GM20000 (cell line): ENCODE data around the gene GKN2.

ENCODE experiments used
- DNase-seq: peaks from one replicate; pipeline ENCODE4 v3.0.0; 2012; ENCODE audit warnings: low spot score
- TF ChIP-seq, protein P1 (sequence below): IDR thresholded peaks from 2 replicates; pipeline ENCODE4 v1.5.1; 2012; ENCODE audit warnings: mild to moderate bottlenecking, control low read depth; ENCODE audit errors: extremely low read depth, missing control alignments

The GKN2 gene

GRCh38 chr2:68974946-68975665 lies 22.4 kb upstream of the GKN2 start:
- TF ChIP-seq, protein P1, sequence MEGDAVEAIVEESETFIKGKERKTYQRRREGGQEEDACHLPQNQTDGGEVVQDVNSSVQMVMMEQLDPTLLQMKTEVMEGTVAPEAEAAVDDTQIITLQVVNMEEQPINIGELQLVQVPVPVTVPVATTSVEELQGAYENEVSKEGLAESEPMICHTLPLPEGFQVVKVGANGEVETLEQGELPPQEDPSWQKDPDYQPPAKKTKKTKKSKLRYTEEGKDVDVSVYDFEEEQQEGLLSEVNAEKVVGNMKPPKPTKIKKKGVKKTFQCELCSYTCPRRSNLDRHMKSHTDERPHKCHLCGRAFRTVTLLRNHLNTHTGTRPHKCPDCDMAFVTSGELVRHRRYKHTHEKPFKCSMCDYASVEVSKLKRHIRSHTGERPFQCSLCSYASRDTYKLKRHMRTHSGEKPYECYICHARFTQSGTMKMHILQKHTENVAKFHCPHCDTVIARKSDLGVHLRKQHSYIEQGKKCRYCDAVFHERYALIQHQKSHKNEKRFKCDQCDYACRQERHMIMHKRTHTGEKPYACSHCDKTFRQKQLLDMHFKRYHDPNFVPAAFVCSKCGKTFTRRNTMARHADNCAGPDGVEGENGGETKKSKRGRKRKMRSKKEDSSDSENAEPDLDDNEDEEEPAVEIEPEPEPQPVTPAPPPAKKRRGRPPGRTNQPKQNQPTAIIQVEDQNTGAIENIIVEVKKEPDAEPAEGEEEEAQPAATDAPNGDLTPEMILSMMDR = no peak

GRCh38 chr2:68974251-68974650 lies 21.6 kb upstream of the GKN2 start, which contains the start of gene GKN1:
Gene GKN1, plus strand, starts transcription at chr2:68974636. Its CDS starts 42 bp downstream, at chr2:68974678.
- DNase-seq = no peak
- TF ChIP-seq, protein P1 = no peak

More at GRCh38 chr2:68974946-68975665, 22.4 kb upstream of the GKN2 start:
- DNase-seq = no peak

GRCh38 chr2:68971591-68972231 lies 19.0 kb upstream of the GKN2 start:
- no peak for DNase-seq
- TF ChIP-seq, protein P1 = no peak

DNA sequence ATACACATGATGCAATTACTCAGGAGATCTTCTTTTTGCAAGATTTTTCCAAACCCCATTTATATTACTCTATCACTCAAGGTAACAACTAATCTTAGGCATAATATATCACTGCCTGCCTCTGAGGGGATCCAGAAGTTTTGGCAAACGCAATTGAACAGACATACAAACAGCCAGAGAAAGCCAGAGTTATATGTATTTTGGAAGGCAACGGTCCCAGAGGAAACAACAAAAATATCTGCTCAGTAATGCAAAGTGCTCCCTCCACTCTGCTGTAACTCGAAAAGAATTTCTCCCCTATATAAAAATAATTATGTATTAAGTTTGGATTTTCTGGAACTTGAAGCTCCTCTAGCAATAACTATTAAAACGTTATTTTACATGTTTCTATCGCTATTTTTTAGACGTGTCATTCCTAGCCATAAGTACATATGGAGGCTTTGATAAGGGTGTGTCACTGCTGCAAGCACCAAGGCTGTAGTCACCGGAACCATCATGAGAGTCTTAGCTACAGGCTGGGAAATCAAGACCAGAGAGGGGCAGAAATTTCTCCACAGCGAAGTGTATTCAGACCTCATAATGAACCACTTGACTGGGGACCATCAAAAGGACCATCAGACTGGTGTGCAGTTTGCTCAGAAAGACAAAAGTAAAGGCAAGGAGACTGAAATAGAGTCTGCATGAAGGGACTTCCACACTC lies 18.0 kb upstream of the GKN2 start:
- DNase-seq = no peak

DNA sequence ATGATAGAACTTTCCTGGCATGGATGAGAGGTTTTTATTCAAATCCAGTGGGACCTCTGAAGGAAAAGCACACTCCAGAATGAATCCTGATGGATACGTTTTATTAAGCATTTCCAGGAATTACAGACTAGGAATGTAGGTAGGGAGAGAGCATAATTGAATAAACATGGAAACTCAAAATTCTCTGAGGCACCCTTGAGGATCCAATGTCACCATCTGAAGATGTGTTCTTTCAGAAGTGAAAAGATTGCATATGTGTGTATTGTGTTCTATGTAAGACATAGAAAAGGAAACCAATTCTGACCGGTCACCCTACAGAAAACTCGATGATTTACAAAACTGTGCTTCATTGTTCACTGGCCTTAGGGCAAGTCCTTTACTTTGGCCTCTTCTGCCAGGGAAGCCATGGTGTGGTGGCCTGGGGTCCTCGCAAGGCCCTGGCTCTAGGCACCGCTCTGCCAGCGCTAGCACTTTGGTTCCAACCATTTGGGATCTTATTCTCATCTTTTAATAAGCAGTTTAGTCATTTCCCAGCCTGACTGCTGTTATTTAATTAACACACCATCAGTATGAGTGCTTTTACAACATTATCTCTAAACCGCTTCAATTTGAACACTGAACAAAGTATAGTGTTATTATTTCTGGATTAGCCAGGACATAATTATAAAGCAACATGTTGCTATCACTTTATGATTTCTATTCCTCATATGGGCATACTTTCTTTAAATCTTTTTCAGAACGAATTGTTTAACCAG lies 17.2 kb upstream of the GKN2 start:
- DNase-seq = no peak

More for the DNA sequence above, 18.0 kb upstream of the GKN2 start:
- TF ChIP-seq, protein P1 = no peak

DNA sequence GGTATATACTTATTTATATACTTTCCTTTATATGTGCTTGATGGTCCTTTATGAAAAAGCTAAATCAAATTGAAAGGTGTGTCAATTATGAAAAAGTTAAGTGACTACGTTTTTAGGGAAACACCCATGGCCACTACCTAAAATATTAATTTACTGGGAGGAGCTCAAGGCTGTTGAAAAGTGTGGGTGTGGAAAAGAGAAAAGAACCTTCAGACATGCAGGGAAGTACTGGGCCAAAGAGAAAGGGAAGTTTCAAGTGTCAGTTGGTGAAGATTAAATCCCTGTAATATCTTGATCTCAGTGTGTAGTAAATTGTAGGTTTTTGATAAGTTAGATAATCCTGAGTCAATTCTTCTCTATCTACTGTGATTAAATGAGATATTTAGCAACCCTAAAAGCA lies 15.5 kb upstream of the GKN2 start:
- TF ChIP-seq, protein P1 = no peak
- DNase-seq = no peak

More for the DNA sequence above, 17.2 kb upstream of the GKN2 start:
- TF ChIP-seq, protein P1 = no peak
